Right lobe of liver (tissue), 6 donors: ENCODE data around the gene UGT2B17. TPM values are rescaled to one million over a fixed set of nuclear protein-coding genes. Genes with fewer than 3 reads are reported as not detected.
A peak's percentile ranks its signal among the peaks of the same experiment; 100 is the strongest.

Source experiments
- ATAC-seq, 4 donors: fragments of 200-7000 bp; cut with Tn5 transposase; one replicate each; pipeline ENCODE4 v1.9.1; 2020; ENCODE audit warnings: mild to moderate bottlenecking in 4 of 4, moderate library complexity in 4 of 4
- DNase-seq, 3 donors: peaks; one replicate each; pipeline ENCODE4 v3.0.0-alpha.2; 2020
- H3K27ac ChIP-seq, 3 donors: fragments of 200-600 bp; one replicate each; pipeline ENCODE4 v1.8.0; 2022
- H3K27me3 ChIP-seq, 2 donors: fragments of 200-600 bp; one replicate each; pipeline ENCODE4 v1.8.0; 2022
- H3K36me3 ChIP-seq, 4 donors: fragments of 200-600 bp; sonication (generic) in 1 of 4; one replicate each; pipeline versions ENCODE4 v1.5.1 to v1.8.0; 2017 to 2022; ENCODE audit warnings: control low read depth in 1 of 4
- H3K4me1 ChIP-seq, 4 donors: fragments of 200-600 bp; sonication (generic) in 1 of 4; one replicate each; pipeline versions ENCODE4 v1.5.1 to v1.8.0; 2017 to 2022; ENCODE audit warnings: control low read depth in 1 of 4
- H3K4me3 ChIP-seq, 3 donors: fragments of 200-600 bp; one replicate each; pipeline ENCODE4 v1.8.0; 2022
- H3K9me3 ChIP-seq, 4 donors: fragments of 200-600 bp; sonication (generic) in 1 of 4; one replicate each; pipeline versions ENCODE4 v1.5.1 to v1.8.0; 2017 to 2022; ENCODE audit warnings: control low read depth in 1 of 4
- POLR2A ChIP-seq: fragments of 450-650 bp; IDR thresholded peaks from one replicate; pipeline ENCODE4 v1.6.1; 2017; ENCODE audit warnings: antibody characterized with exemption, mild to moderate bottlenecking
- WGBS: methylation state at CpG from one replicate; pipeline ENCODE4 v1.1.6; 2018; ENCODE audit warnings: low coverage, low lambda C conversion rate; ENCODE audit not compliant: insufficient coverage; ENCODE audit errors: missing lambda C conversion rate; 5-methylcytosine and 5-hydroxymethylcytosine counted together
- intact Hi-C, 2 donors: fragments of 100-400 bp; cut with DNase I; formaldehyde crosslinking; loops; one replicate each; pipeline versions ENCODE4 v1.11.2 to v1.14.1; 2022
- total RNA-seq, 6 experiments: library from RNA; depleted of rRNA in 2 of 6; stranded (reverse); fragments of >200 nt in 2 of 6; fragmentation: NEBNext Ultra II Directional in 3 of 6; extraction: Animal tissue kit (Norgen Biotek cat#: 25700) in 3 of 6; gene quantifications; one replicate each; pipeline versions ENCODE4 v1.1.0 to v1.2.4, GENCODE V29; 2016 to 2023
- TF ChIP-seq, protein P1 (sequence below), 4 donors: fragments of 200-600 bp in 3 of 4; fragments of 450-650 bp in 1 of 4; IDR thresholded peaks; one replicate each; pipeline versions ENCODE4 v1.5.1 to v1.8.0; 2016 to 2022; ENCODE audit warnings: antibody characterized with exemption in 4 of 4, mild to moderate bottlenecking in 2 of 4
- donor health status: DM: no; HTN: yes; CAD: no.
- donor health status: DM: no; HTN: no; CAD: no.
- donor health status: DM: no; HTN: no; CAD: no.
- donor health status: DM: no; HTN: yes; CAD: no.
- donor health status: DM: no; HTN: yes; CAD: no.

UGT2B17 gene
- total RNA-seq, 6 experiments from 2014 or later, result 1.0 to 13.6 (median 2.5) TPM

DNA sequence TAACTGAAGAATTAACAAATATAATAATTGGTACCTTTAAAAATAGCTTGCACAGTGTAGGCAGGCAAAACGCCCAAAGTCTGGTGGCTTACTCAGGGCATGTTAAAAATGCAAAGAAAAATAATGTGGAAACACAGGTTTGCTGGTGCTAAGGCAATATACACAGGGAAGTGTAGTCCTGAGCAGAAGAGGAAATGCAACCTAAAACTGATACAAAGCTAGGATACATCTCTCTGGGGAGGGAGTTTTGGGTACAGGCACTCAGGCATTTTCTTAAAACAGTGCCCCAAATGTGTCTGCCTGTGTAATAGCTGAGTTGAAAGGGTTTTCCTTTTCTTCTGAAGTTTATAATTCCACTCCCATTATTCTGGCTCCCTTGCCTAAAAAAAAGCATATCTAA lies 81.4 kb downstream of the UGT2B17 start:
- Histone ChIP-seq H3K9me3 (no peaks in the 10 kb centered on the region), H3K27ac (no peak overlapping the region), H3K4me1 (peaks cover 0 to 5% (median 0%) of the 10 kb centered on the region in 4 donors), H3K27me3 (no peaks in the 10 kb centered on the region), H3K36me3 (no peaks in the 10 kb centered on the region), H3K4me3 (no peak overlapping the region)
- no peak for DNase-seq
- intact Hi-C loops, result no loop called here
- no peak for ATAC-seq
- TF ChIP-seq POLR2A, result no peak
- TF ChIP-seq, protein P1, sequence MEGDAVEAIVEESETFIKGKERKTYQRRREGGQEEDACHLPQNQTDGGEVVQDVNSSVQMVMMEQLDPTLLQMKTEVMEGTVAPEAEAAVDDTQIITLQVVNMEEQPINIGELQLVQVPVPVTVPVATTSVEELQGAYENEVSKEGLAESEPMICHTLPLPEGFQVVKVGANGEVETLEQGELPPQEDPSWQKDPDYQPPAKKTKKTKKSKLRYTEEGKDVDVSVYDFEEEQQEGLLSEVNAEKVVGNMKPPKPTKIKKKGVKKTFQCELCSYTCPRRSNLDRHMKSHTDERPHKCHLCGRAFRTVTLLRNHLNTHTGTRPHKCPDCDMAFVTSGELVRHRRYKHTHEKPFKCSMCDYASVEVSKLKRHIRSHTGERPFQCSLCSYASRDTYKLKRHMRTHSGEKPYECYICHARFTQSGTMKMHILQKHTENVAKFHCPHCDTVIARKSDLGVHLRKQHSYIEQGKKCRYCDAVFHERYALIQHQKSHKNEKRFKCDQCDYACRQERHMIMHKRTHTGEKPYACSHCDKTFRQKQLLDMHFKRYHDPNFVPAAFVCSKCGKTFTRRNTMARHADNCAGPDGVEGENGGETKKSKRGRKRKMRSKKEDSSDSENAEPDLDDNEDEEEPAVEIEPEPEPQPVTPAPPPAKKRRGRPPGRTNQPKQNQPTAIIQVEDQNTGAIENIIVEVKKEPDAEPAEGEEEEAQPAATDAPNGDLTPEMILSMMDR (IDR thresholded peaks at IDR 0.05), result no peak
- 15% methylated on average over 1 of the region's 1 CpG for WGBS

DNA sequence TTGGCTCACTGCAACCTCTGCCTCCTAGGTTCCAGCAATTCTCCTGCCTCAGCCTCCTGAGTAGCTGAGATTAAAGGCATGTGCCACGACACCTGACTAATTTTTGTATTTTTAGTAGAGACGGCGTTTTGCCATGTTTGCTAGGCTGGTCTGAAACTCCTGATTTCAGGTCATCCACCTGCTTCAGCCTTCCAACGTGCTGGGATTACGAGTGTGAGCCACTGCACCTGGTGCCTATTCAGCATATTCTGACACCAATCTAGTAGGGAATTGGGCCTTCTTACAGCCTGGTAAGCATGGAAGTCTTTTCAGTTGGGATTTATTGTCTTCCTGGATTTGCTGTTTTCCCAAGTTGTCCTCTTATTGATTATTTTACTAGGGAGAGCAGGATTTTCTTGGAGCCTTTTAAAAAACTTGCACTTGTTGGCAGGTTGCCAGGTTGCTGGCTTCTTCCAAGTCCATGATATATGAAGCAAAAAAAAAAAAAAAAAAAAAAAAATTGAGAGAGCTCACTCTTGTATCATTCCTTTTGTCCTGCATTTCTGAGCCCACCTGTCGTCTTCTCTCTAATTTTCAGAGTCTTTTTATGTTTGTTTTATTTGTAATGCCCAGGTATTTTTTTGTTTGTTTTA lies 85.2 kb downstream of the UGT2B17 start:
- no peaks in the 10 kb centered on the region for H3K4me1 ChIP-seq
- 100% methylated on average over 2 of the region's 6 CpGs for WGBS
- no peaks in the 10 kb centered on the region for H3K27me3 ChIP-seq
- H3K36me3 ChIP-seq, result no peaks in the 10 kb centered on the region
- H3K9me3 ChIP-seq, result no peaks in the 10 kb centered on the region
- TF ChIP-seq POLR2A, result no peak
- TF ChIP-seq, protein P1 (IDR thresholded peaks at IDR 0.05), result no peak
- DNase-seq (no peak), ATAC-seq (no peak)
- intact Hi-C loops, result no loop called here
- no peak overlapping the region for H3K27ac ChIP-seq
- H3K4me3 ChIP-seq, result no peak overlapping the region

DNA sequence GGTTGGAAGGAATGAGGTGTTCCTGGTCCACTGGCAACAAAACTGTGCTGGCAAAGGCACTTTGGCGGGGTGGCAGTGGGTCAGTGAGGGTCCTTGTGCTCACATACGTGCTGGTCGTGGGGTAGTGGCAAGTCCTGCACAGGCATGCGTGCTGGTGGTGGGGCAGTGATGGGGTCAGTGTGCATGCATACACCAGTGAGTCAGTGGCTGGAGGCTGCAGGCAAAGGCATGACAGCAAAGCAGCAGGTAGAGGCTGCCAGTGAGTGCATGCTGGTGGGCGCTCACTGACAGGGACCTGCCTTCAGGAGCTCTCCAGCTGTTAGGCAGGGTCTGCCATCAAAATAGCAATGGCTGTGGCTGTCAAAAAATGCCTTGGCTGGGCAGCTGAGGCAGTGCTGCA lies 86.8 kb downstream of the UGT2B17 start:
- Histone ChIP-seq H3K36me3 (no peaks in the 10 kb centered on the region), H3K4me1 (no peaks in the 10 kb centered on the region), H3K27me3 (no peaks in the 10 kb centered on the region), H3K9me3 (no peaks in the 10 kb centered on the region), H3K4me3 (no peak overlapping the region), H3K27ac (no peak overlapping the region)
- peak in 1 of 4 donors; percentile 20 for ATAC-seq
- intact Hi-C loops, result no loop called here
- TF ChIP-seq, protein P1 (IDR thresholded peaks at IDR 0.05), result no peak
- TF ChIP-seq POLR2A, result no peak
- DNase-seq, result no peak
- 20% methylated on average over 1 of the region's 5 CpGs for WGBS

Other genes starting within 250 kb of the UGT2B17 start
- gene YTHDC1, start 226.2 kb downstream of the UGT2B17 start, total RNA-seq, result 10 to 100 TPM; 15.5 to 32.9 (median 26.0) TPM
- gene TMPRSS11E, start 128.9 kb downstream of the UGT2B17 start, total RNA-seq, result not detected
- 100 to 1,000 TPM in 4 of 6 experiments, 10 to 100 TPM in 2; 44.9 to 533 (median 152) TPM for gene UGT2B15, start 94.3 kb upstream of the UGT2B17 start, total RNA-seq
- gene UGT2B10, start 239.7 kb upstream of the UGT2B17 start, total RNA-seq, result 100 to 1,000 TPM in 4 of 6 experiments, 10 to 100 TPM in 2; 23.0 to 588 (median 201) TPM